HG02870 (cell line): ENCODE data around the gene INHA.

Experiments
- ATAC-seq: cut with Tn5 transposase; IDR thresholded peaks from one replicate; pipeline ENCODE4 v1.9.1; 2021; ENCODE audit warnings: mild to moderate bottlenecking, moderate library complexity; ENCODE audit not compliant: unreplicated experiment

Gene INHA

DNA sequence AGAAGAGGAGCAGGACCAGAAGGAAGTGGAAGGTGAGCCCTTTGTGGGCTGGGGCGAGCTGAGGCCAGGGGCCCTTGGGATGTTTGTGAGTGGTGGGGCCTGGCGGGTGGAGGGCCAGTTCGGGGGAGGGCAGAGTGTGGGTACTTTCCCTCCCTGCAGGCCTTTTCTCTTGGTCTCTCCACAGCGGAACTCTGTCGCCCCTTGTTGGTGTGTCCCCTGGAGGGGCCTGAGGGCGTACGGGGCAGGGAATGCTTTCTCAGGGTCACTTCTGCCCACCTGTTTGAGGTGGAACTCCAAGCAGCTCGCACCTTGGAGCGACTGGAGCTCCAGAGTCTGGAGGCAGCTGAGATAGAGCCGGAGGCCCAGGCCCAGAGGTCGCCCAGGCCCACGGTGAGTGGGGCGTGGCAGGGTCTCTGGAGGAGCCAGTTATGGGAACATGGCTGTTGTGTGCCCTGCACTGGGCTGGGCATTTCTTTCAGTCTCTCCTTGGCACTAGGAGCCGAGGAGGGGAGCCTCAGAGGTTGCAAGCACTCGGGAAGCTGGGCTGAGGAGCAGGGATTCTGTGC lies 36.4 kb downstream of the INHA start:
- no peak for ATAC-seq

DNA sequence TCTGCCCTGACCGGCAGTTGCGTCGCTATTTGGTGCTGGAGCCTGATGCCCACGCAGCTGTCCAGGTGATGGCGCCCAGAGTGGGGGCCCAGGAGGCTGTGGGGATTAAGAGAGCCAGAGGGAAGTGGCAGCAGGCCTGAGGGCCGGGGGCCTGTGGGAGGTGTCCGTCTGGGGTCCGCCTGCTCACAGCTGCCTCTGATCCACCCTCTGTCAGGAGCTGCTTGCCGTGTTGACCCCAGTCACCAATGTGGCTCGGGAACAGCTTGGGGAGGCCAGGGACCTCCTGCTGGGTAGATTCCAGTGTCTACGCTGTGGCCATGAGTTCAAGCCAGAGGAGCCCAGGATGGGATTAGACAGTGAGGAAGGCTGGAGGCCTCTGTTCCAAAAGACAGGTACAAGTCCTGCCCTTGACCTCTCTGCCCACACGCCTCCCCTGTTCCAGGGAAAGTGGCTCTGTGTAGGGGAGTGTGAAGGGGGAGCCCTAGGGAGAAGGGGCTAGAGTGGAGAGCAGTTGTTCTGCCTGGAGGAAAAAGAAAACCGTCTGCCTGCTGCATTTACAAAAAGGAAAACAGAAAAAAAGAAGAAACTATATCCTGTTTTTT lies 37.1 kb downstream of the INHA start:
- no peak for ATAC-seq

DNA sequence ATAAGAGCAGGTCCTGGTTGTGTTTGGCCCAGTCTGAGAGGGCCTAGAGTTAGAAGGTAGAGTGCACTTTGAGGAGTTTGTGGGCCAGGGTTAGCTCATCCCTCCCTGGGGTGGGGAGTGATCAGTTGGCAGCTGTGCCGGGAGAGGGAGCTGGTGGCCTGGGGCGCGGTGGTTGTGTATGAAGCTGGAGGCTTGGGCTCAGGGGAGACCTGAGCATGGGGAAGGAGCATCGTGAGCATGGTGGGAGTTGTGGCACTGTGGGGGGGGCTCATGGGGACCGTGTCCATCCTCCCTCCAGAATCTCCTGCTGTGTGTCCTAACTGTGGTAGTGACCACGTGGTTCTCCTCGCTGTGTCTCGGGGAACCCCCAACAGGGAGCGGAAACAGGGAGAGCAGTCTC lies 39.2 kb downstream of the INHA start:
- ATAC-seq, result no peak

DNA sequence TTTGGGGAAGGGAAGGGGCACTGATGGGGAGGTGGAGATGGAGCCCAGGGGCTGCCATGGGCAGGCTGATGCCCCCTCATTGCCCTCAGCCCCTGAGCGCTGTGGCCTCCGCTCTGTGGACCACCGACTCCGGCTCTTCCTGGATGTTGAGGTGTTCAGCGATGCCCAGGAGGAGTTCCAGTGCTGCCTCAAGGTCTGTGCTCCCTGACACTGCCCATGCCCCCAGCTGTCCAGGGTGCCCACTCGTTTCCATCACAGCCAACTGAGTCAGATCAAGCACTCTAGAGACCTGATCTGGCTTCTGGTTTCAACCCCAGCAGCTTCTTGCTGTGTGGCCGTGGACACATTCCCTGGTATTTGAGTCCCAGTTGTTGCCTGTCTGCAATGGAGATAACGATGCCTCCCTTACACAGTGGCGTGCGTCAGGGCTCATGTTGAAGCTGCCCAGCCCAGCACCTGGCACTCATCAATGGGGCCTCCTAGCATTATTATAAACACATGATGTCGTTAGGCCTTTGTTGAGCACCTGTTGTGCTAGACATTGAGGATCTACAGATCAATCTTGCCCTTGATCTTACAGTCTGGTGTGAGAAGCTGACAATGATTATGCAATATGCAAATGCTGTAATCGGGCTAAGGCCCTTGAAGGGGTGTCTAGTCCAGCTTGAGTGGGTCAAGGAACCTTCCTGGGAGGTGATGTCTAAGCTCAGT lies 39.9 kb downstream of the INHA start:
- ATAC-seq, result no peak

DNA sequence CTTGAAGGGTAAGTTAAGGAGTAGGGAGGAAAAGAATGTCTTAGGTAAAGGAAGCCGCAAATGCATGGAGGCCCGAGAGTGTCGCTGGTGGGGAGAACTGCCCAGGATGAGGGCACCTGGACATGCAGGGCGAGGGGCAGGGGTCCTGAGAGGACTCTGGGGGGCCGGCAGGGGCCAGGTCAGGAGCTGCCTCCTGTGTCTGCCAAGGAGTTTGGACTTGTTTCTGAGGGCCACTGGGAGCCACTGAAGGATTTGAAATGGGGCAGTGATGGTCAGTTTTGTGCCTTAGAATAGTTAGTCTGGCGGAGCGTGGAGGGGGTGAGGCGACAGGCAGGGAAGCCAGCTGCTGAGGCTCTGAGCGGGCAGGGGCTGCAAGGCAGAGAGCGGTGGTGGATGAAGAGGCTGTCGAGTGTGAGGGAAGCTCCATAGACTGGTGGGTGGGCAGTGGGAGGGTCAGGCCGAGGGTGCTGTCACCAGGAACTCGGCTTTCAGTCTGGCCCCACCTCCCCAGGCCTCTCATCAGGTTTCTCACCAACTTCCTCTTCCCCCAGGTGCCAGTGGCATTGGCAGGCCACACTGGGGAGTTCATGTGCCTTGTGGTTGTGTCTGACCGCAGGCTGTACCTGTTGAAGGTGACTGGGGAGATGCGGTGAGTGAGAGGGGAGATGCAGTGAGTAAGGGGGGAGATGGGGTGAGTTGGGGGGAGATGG lies 40.6 kb downstream of the INHA start:
- no peak for ATAC-seq

DNA sequence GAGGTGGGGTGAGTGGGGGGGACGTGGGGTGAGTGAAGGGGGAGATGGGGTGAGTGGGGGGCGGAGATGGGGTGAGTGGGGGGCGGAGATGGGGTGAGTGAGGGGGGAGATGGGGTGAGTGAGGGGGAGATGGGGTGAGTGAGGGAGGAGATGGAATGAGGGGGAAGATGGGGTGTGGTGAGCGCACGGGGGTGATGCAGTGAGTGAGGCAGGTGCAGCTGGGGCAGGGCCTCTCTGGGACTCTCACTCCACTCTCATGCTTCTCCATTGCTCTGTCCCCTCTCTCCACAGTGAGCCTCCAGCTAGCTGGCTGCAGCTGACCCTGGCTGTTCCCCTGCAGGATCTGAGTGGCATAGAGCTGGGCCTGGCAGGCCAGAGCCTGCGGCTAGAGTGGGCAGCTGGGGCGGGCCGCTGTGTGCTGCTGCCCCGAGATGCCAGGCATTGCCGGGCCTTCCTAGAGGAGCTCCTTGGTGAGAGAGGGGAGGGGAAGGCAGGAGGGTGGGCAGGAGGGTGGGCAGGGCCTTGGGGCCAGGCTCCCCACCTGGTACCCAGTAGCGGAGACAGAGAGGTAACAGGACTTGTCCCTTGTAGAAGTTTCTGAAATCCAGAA lies 41.5 kb downstream of the INHA start:
- no peak for ATAC-seq

DNA sequence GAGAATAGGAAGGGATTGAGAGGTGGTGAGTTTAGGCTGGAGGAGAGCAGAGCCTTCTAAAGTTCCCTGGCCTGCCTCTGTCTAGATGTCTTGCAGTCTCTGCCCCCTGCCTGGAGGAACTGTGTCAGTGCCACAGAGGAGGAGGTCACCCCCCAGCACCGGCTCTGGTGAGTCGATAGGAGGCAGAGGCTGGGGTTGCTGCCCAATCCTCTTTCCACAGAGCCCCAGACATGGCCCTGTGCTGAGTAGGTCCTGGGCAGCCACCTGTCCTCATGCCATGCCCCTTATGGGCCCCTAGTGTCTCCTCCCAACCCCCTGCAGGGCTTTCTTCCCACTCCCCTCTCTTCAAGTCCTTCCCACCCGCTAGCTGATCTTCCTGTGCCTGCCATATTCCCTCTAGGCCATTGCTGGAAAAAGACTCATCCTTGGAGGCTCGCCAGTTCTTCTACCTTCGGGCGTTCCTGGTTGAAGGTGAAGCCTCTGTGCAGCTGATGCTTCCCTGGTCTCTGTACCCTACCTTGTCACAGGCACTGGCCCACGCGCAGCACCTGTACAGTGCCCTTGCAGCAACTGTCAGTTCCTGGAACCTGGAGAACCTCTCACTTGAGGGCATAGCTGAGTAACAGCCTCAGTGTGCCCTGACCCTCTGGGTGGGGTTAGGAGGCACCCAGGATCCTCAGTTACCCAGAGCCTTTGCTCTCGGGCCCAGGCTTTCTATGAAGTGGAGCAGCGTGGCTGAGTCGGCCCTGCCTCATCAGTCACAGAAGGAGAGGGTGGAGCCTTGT lies 42.2 kb downstream of the INHA start:
- ATAC-seq, result no peak

DNA sequence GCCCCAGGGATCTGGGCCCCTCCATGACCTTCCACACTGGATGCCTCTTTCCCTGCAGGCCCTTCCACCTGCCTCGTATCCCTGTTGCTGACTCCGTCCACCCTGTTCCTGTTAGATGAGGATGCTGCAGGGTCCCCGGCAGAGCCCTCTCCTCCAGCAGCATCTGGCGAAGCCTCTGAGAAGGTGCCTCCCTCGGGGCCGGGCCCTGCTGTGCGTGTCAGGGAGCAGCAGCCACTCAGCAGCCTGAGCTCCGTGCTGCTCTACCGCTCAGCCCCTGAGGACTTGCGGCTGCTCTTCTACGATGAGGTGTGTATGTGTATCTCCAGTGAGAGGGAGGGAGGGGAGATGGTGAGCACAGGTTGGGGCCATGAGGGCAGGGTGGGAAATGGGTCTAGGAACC lies 42.9 kb downstream of the INHA start:
- ATAC-seq, result no peak

DNA sequence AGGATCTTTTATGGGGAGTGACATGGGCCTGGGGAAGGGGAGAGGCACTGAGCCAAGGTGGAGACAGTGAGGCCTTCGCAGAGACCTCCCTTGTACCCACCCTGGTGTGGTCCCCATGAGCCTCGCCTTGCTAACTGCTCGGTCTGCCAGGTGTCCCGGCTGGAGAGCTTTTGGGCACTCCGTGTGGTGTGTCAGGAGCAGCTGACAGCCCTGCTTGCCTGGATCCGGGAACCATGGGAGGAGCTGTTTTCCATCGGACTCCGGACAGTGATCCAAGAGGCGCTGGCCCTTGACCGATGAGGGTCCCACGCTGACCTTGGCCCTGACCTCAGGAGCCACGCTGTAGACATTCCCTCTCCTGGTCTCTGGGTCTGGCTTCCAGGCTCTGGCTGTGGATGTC lies 43.8 kb downstream of the INHA start:
- ATAC-seq, result no peak

DNA sequence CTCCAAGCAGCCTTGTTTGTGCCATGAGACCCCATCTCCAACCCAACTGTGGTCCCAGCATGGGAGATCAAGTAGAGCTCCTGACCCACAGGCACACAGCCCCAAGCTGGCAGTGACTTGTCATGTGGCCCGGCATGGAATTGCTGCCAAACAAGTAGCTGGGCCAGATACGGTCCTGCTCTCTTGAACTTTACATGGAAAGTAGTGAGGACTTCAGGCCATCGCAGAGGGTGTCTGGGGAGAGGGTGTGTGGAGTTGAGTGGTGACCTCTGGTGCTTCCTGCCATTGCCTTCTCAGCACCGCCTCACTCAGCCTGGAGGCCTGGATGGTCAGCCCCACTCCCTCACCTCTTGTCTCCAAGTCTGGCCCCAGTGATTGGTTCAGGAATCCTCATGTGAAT lies 44.4 kb downstream of the INHA start:
- no peak for ATAC-seq

DNA sequence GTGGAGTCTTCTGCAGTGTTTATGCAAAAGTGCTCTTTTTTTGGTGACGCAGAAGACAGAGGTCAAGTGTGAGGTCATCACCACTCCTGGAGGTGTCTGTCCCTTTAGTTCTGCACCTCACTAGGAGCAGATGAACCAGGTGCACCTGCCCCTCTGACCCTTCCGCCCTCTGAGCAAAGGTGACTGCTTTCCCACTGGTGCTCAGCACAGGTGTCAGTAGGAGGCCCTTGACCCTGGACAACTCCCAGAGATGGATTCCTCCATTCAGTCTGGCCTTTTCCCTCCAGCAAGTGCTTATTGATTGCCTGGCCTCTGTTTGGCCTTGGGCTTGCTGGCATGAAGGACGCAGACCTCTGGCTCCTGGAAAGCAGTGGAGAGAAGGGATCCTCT lies 46.6 kb downstream of the INHA start:
- no peak for ATAC-seq

DNA sequence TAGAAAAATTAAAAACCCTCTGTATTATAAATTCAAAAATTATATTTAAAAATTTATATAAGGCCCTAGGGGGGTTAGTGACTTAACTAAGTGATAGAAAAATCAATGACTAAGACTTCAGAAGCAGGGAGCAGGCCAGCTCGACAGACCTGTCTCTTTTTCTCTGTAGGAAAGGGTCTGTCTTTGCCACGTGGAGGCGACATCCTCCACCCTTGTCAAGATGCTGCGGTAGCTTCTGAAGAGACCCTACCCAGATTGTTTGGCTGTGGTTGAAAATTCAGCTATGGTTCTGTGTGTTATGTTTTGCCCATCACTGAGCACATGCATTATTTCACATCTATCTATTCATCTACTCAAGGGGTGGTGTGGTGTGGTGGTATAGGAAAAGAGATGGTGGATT lies 47.1 kb downstream of the INHA start:
- ATAC-seq, result no peak

DNA sequence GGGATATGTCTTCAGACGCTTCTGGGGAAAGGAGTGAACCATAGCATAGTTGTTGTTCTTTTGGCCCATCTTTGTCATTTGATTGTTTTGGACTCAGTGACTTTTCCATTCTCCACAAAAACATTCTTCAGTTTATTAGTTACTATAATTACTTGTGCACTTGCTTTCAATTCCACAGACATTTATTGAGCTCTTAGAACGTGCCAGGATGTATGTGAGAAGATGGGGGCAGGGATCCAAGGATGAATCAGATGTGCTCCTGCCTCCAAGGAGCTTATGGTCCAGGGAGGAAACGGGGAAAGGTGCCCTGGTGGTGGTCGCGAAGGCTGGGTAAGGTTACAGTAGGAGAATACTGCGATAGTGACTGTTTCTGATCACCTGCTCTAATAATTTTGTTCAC lies 48.4 kb downstream of the INHA start:
- ATAC-seq, result no peak

DNA sequence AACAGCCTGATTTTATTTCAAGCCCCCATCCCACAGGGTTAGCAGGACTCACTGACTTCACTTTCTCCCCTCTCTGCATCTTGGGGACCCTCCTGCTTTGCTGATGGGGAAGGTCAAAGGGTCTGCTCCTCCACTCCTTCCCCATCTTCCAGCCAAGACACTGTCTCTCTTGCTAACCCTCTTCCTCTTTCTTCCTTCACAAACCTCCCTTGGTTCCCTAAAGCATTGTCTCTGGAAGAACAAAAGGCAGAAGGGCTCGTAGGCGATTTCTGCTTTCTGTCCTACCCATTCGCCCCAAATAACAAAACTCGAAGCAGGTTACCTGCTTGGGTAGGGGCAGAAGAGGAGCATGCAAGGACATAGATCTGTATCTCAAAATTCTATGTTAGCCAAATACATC lies 49.8 kb downstream of the INHA start:
- ATAC-seq, result no peak

DNA sequence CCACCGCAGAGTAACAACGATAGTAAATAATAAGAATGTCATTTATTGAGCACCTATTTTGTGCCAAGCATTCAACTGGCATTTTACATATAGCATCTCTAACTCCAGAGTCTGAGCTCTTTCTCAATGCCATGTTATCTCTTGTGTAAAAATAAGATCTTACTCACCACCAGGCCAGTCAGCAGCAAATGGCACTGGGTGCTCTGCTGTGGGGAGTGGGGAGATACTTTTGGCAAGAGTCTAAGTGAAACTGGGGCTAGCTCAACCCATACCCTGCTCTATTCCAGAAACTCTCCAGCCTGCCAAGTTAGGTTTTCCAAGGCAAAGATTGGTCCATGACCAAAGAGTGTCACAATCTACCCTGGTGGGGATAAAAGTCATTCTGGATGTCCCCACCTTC lies 50.4 kb downstream of the INHA start:
- no peak for ATAC-seq

DNA sequence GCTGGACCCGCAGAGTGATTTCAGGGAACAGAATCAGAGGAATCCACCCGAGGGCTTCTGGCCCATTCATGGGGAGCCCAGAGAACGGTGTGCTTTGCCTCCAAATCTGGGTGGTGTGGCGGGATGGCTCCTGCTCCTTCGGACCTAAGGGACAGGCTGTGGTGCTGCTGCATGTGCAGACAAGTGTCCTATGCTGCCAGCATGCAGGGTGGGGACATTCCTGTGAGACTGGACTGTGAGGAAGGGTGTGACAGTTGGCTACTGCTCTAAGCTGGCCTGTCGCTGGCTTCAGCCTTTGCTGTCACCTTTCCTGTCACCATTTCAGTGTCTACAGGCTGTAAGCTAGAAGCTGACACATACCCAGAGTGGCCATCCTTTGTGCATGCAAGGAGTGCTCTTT lies 52.5 kb downstream of the INHA start:
- ATAC-seq, result no peak

DNA sequence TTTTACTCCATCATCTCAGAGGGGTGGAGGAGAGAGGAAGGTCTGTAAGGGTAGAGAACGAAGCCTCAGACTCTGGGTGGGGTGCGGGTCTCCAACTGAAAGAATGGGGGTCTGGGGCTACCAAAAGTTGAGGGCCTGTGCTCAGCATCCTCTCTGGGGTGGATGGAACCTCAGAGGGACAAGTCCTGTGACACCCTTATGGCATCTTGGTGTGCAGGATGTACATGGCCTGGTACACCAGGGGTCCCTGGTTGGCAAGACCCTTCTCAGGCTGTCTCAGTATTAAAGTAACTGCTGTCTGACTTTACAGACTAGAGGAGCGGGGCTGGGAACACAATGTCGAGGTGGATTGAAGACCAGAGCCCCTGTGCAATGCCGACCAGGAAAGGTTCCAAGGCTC lies 53.1 kb downstream of the INHA start:
- no peak for ATAC-seq
